Activated gamma-delta T cell treated with Interleukin-2 at 50 U/mL for 16 hours (primary cell): ENCODE results near the gene KIAA0408.

ENCODE experiments used
- DNase-seq: peaks from one replicate; pipeline ENCODE4 v3.0.0-alpha.2; 2020

KIAA0408 gene

DNA sequence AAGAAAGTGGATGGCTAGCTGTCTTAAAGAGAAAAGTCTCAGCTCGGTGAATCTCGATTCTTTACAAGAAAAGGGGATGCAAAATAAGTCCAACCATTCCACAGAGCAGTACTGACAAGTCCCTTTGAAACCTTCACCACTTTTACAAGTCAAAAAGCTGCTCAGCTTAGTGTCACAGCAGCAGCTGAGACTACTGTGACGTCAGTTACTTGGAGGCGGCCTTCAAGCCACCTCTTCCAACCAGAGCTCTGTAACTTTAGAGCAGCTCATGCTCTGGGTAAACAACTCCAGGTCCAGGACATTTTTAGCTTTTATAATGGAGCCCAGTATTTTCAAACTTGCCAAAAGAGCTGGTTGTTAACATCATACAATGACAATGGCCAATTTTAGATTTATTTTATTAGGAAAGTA lies at the start of gene KIAA0408:
Gene KIAA0408, minus strand, starts transcription at position 159 of the 411 bp plus-strand sequence. CDS start 5,408 bp downstream, outside the sequence.
- DNase-seq = no peak

DNA sequence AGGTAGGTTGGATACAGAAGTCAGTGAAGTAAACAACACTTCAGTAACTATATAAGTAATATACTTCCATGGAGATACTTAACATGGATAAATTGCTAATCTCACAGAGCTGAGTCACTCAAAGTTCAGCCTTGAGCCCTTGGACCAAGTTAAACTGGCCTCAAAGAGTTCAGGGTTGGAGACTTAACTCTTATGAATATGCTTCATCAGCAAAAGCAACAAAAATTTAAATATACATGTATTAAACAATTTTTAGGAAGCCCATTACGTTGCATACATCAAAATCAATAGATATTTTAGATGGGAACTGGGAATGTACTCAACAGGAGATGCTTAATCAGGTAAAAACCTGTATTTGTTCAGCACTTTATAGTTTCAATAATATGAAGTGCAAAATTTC lies 47.7 kb upstream of the KIAA0408 start:
- no peak for DNase-seq

DNA sequence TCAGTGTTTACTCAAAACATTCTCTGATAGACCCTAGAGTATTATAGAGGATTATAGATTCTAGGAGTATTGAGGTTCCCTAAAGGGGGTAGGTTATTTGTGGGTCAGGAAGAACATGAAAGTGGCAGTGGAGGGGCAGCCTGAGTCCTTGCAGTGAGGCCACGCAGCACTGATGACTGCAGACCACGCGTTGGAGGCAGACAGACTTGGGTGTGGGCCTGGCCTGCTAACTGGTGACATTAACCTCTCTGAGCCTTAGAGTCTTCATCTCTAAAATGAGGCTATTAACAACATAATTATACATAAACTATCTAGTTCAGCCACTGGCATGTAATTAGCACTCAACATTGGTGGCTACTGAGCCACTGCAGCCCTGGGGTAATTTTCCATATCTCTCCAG lies 43.8 kb upstream of the KIAA0408 start:
- no peak for DNase-seq

DNA sequence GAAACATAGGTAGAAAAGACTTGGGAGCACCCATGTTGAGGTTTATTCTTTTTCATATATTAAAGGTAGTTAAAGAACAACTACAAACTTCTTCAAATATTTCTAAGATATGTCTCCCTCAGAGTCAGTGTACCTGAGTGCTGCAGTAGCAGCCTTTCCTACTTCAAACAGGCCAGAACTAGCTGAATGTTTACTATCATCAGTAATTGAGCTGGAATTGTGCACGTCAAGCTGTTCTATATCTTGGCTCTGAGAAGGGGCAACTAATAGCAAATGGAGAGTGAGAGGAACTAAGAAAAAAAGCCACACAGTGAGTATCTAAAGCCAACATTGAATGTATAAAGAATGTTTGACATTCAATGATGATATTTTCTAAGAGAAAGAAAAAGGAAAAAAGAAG lies 38.2 kb upstream of the KIAA0408 start:
- no peak for DNase-seq

DNA sequence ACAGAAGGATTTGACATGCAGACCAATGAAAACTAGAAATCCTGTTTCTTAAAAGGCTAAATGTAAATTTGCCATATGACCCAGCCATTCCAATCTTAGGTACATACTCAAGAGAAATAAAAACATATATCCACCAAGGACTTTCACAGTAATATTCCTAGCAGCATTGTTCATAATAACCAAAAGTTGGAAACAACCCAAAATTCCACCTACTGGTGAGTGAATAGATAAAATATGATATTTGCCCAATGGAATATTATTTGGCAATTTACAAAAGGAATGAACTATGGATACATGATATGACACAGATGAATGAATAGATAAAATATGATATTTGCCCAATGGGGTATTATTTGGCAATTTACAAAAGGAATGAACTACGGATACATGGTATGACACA lies 37.3 kb upstream of the KIAA0408 start:
- DNase-seq = no peak

DNA sequence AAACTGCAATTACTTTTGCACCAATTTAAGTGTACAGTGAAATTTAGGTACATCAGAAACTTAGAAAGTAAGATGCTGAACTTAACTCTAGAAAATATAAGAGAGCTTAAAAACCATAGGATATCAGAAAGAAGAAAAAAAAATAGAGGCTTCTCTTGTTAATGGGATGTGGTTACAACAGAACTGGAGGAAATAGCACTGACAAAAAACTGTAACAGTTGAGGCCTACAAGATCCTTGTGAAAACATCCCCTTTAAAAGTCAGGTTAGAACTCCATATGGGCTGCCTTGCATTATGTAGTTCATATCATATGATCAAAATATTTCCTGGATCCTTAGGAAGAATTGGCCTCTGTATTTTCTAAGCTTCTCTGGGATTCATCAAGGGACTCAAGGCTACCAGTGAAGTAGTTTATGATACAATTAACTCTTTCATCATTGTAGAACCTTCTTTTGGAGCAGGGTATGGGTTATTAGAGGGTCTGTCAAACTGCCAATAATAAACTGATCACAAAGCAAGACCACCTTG lies 35.1 kb upstream of the KIAA0408 start:
- no peak for DNase-seq

DNA sequence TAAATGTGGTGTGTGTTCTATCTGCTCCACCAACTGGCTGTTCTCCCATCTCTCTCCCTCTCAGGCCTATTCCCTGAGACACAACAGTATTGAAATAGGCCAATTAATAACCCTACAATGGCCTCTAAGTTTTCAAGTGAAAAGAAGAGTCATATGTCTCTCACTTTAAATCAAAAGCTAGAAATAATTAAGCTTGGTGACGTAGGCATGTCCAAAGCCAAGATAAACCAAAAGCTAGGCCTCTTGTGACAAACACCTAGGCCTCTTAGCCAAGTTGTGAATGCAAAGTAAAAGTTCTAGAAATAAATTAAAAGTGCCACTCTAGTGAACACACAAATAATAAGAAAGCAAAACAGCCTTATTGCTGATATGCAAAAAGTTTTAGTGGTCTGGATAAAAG lies 30.1 kb upstream of the KIAA0408 start:
- no peak for DNase-seq

DNA sequence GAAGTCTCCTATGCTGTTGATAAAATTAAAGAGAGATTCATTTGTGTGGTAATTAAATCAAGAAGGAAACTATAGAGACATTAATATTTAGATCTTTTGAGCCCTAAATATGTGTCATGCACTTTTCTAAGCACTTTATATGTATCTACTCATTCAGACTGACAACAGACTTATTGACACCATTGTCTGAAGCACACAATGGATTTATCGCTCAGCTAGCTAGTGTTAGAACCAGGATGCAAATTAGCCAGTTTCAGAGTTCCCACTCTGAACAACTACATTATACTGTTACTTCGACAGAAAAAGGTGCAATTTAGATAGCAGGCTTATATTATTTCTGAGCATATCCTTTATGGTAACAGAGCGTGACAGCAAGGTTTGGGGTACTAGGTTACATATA lies 27.7 kb upstream of the KIAA0408 start:
- DNase-seq = no peak

DNA sequence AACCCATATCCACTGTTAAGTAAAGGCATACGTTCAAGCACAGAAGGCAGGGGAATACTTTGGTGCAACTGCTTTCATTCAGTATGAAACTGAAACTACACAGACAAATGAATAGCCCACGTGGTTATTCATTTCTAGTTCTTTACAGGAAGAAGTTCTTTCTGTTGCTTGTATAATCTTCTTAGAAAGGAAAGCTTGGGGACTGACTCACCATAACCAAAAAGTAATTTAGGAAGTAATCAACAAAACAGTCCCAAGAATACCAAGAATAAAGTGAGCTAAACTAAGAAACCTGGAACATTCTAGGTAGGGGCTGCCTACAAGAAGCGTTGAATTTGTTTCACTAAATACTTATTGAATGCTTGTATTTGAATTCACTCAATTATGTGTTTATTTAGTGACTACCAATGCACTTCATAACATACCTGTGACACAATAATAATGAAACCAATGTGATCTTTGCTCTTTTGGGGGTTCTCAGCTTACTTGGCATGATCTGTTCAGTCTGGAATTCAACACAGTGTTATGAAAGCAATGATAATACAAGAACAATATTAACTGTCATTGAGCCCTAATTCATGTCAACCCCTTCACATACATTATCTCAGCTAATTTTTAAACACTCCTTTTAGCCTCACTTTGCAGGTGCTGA lies 25.1 kb upstream of the KIAA0408 start:
- no peak for DNase-seq

DNA sequence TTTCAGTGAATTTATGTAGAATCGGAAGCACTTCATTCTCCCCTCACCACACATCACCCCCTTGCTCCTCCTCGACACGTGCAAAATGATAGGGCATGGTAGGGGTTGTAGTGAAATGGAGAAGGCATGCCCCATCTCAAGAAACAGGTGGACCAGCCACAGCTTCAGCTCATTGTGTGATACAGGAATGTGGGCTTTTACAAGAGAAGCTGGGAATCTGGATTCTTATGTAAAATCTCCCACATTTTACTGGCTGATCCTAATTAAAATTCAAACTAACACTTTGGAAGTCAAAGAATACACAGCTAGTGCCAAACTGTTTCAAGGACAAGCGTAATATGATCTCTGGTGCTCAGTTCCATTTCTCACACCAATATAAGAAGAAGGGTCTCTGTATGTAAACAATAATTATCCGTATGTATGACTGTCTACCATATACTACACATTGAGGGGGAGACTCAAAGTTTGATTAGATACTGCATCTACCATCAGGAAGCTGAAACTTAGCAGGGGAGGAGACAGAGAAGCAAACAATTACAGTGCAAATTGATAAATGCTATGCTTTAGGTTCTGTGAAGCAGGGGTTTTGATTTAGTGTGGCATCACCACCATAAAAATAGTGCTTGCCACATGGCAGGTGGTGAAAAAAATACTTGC lies 24.3 kb upstream of the KIAA0408 start:
- no peak for DNase-seq

DNA sequence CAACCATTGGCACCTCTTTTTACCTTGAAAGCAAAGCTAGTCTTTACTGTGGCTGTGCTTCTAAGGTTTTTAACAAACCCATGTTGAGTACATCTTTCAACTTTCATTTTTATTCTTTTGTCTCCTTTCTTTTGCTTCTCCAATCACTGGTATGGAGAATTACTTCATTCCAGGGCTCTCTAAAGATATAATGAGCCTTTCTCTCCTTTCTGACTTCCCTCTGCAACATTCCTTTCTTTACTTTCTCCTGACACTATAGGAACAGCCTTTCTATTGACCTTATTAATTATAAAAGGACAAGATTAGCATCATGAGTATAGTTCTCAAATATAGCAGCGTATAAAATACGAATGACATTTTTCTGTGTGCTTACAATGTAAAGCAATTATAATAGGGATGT lies 23.1 kb upstream of the KIAA0408 start:
- DNase-seq = no peak

DNA sequence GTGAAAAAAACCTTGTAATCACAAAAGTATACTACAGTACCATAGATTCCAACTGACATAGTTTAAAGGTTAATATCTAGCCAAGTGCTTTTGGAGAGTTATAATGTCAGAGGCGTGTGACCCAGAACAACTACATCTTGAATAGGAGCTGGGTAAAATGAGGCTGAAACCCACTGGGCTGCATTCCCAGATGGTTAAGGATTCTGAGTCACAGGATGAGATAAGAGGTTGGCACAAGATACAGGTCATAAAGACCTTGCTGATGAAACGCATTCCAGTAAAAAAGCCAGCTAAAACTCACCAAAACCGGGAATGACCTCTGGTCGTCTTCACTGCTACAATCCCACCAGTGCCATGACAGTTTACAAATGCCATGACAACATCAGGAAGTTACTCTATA lies 22.4 kb upstream of the KIAA0408 start:
- DNase-seq = no peak

DNA sequence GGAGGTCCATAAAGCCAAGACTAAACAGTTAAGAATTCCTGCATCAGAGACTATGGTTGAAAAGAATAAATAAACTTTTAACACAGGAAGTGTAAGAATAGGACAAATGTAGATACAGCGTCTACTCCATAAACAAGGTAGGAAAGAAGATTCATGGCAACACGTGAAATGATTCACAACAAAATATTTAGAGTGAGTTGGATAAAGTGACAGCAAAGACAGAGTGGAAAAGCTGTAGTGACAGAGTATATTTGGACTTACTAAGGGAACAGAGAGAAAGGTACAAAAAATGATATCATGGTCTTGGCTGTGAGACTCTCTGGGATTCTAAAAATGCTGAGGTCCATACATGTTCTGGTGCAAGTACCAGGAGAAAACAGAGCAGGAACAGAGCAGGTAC lies 21.9 kb upstream of the KIAA0408 start:
- no peak for DNase-seq

DNA sequence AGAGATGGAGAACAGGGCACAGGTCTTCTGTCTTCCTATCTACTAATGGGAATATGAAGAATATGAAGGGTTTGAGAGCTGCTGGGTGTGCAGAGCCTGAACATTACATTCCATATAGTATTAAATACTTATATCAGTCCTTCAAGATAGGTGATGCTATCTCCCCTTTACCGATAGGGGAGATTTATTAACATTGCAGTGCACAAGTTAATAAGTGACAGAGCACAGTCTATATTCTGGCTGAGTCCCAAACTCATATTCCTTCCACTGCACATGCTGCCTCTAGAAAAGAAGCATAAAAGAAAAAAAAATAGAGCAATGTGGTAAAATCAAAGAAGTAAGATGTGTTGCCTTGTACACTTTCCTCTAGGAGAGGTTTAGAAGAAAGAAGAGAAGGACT lies 18.5 kb upstream of the KIAA0408 start:
- no peak for DNase-seq

DNA sequence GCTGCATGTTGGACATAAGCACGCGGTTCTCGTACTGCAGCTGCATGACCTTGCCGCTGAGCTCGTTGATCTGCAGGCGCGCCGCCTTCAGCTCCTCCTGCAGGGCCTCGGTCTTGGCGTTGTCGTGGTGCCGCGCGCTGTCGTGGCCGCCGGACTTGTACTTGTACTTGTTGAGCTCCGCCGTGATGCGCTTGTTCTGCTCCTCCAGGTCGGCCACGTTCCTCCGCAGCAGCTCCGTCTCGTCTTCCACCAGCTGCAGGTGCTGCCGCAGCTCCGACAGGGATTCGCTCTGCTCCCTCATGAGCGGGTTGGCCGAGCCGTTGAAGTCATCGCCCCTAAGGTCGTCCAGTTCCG lies 16.6 kb upstream of the KIAA0408 start:
- DNase-seq = no peak

DNA sequence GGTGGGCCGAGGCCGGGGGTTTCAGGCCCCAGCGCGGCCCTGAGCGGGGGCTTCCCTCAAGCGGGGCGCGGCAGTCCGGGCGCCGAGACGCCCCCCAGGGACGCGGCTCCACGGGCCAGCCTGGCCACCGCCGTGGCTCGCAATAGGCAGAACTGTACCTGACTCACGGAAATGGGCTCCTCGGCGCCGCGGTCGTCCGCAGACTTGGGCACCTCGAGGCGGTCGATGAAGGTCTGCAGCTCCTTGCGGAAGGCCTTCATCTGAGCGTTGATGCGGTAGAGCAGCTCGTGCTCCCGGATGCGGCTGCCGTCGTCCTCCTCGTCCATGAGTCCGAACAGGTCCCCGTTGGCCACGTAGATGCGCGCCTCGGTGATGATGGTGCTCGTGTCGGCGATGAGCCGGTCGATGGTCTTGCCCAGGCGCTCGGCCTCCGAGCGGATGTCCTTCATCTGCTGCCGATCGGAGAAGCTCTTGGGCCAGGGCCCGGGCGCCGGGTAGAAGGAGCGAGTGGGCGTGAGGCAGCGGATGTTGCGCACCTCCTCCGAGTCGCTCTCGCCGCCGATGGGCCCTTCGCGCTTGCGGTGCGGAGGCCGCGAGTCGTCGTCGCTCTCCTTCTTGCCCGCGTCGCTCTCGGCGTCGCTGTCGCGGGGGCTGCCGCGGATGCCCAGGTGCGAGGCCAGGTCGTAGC lies 16.1 kb upstream of the KIAA0408 start:
- no peak for DNase-seq

DNA sequence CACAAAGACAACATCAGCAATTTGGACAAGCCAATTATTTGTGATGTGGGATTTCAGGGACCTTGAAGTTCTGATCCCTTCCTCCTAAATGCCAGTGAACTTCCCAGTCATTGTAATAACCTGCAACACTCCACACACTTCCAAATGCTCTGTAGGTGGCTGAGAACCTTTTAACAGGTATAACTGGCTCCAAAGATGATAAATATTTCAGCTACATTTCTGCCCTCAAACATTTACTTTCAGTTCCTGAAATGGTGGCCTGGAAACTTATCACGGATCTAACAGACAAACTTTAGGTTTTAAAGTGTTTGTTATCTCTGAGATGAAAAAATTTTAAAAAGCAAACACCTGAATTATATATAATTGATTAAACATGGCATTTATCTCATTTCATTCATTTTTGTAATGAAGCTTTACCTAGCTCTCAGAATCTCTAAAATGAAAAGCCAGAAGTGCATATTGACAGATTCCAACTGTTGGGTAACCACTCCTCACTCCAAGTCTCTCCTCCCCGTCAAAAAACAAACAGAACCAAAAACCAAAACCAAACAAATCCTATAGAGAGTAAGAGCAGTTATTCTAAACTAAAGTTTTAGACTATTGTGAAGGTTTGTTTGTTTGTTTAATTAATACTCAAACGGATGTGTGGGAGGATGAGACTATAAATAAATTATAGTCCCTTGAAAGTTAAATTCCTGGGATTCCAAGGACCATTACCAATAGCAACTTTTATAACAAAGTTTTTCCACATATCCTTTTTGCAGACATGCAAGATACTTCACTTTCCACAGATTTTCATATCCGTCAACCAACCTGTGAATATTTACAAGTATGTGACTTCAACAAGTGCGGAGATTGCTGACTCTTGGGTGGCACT lies 12.4 kb upstream of the KIAA0408 start:
- DNase-seq = no peak

DNA sequence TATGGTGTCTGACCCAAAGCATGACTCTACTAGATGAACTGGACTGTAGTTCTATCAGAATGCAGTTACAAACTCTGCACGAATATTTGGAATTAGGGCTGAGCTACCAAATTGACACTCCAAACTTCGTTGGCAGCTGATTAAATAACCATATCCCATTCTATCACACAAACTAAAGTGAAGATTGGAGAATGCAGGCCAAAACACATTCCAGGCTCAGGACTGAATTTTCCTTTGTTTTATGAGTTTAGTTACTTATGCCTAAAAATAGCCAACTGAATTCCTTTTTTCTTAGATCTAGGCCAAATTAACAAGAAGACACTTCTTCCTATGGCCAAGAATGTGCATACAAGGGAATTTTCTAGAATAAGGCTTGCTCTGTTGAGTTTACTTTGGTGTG lies 9.7 kb upstream of the KIAA0408 start:
- no peak for DNase-seq

DNA sequence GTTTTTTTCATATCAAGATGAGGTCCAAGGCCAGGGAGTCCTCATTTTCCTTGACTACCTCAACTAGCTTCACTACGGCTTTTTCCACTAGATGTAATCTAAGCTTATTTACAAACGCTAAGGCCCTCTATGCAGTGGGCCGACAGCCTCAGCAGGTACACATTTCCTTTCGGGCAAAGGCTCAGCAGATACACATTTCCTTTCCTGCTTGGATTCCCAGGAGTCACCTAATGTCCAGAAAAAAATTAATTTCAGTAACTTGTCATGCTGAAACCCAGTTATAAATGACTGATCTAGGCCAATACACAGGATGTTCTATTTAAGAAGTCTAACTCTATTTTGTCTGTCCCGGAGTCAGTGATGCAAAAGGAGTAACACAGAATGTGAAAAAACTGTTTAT lies 7.2 kb upstream of the KIAA0408 start:
- no peak for DNase-seq

DNA sequence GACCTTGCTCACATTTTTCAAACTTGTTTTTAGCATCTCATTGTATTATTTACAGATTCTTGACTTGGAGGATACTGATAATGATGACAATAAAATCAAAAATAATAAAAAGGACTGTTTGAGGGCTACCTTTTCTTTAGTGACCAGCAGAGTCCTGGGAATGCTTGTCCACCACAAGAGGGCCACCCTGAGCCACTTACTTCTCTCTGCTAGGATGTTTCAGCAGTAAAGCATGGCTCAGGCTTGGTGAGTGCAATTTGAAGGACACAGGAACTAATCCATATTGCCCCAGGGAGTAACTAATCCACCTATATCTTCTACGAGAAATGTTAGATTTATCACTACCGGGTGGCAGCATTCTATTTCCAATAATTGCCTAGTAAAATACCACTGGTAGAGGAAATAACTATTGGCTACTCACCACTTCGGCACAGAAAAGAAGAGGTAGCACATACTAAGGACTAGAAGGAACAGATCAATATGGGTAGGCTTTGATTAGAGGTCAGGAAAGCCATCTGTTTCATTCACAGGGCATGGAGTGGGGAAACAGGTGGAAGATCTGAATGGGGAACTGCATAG lies 5.8 kb upstream of the KIAA0408 start:
- DNase-seq = peak; percentile 30

DNA sequence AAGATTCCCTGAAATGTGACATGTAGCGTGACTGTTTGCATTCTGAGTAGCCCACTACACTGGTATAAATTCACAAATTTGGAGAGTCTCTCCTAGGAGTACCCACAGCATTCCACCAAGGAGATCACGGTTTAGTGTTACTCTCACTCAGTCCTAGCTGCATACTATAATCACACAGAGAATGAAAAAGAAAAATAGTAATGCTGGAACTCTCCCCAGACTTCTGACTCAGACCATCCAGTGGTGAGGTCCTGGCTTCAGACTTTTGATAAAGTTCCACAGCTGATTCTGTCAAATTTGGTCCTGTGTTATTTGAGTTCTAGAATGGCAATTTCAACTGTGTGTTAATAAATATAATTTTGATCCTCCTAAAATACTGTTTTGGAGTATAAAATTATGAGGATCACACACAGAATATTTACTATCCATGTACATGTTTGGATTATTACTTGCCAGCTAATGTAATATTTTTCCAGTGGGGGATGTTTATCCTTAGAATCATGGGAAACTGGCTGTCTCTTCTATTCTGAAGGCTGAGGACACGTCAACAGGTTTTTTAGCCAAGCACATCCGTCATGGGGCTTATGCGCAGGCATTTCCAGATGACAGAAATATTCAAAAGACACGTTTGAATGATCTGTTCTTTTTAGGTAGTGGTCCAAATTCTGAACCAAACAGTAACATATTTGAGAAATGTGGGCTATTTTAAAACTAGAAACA lies 5.1 kb upstream of the KIAA0408 start:
- DNase-seq = no peak

DNA sequence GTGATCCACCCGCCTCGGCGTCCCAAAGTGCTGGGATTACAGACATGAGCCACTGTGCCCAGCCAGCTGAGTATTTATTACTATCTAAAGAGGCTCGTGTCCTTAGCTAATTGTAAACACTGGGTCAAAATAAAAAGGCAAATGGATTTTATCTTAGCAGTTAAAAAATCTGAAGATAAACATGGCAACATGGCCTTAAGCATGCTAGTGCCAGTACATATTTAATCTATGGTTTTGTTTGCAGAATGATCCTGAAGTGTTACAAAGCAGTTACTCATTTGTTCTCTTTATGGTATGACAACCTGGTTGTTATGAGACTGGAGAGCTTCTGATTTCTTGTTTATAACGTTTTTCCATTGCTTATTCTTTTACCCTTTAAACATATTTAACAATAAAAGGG lies 3.9 kb upstream of the KIAA0408 start:
- no peak for DNase-seq
